AG09319 (cell line): ENCODE results near the gene VAMP2.

ENCODE experiments used
- DNase-seq: peaks from one replicate; pipeline ENCODE4 v3.0.0-alpha.2; 2010; ENCODE audit warnings: low read depth; ENCODE audit errors: extremely low read depth
- CTCF ChIP-seq: IDR thresholded peaks from 2 replicates; pipeline ENCODE4 v1.5.1; 2011; ENCODE audit warnings: low read depth, mild to moderate bottlenecking, inconsistent platforms, low read length, moderate library complexity

Gene VAMP2

GRCh38 chr17:8142887-8143580 lies 19.7 kb downstream of the VAMP2 start:
- DNase-seq = no peak

GRCh38 chr17:8142158-8142886 lies 20.4 kb downstream of the VAMP2 start:
- TF ChIP-seq CTCF = no peak
- DNase-seq = no peak

More at GRCh38 chr17:8142887-8143580, 19.7 kb downstream of the VAMP2 start:
- no peak for TF ChIP-seq CTCF

- TF ChIP-seq CTCF = no peak
- no peak for DNase-seq
Observed at GRCh38 chr17:8141741-8142140, 21.0 kb downstream of the VAMP2 start.

- TF ChIP-seq CTCF = no peak
- DNase-seq = no peak
Observed at GRCh38 chr17:8141045-8141444, 21.7 kb downstream of the VAMP2 start.

GRCh38 chr17:8140065-8141029 lies 22.4 kb downstream of the VAMP2 start:
- no peak for TF ChIP-seq CTCF

GRCh38 chr17:8138672-8139371 lies 23.9 kb downstream of the VAMP2 start:
- peak; percentile 82 for TF ChIP-seq CTCF
- peak; percentile 96 for DNase-seq

More at GRCh38 chr17:8140065-8141029, 22.4 kb downstream of the VAMP2 start:
- DNase-seq = no peak
